Left hindlimb (tissue), 1 donor: ENCODE results near the gene NOTCH2.

Experiments
- DNase-seq: peaks from one replicate; pipeline ENCODE4 v3.0.0-alpha.2; 2018

NOTCH2 gene

GRCh38 chr1:119869995-119870394 lies 199.5 kb downstream of the NOTCH2 start:
- DNase-seq: no peak

- DNase-seq: no peak
Observed at GRCh38 chr1:119868176-119868575, 201.3 kb downstream of the NOTCH2 start.

GRCh38 chr1:119866451-119866850 lies 203.0 kb downstream of the NOTCH2 start:
- DNase-seq: no peak

GRCh38 chr1:119865627-119866026 lies 203.8 kb downstream of the NOTCH2 start:
- no peak for DNase-seq

DNA sequence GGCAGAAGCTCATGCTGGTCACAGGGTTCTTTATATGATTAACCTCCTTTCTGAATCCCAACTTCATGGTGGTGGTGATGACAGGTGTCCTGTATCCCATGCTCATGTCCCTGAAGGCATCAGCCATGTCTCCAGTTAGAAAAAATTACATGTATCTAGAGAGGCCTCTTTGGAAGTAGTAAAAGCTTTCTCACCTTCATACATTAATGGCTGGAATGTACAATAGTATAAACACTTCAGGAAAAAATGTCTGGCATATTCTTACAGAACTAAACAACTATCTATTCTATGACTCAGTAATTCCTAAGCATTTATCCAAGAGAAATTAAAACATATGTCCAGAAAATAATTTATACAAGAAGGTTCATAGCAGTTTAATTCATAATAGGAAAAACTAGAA lies 207.2 kb downstream of the NOTCH2 start:
- no peak for DNase-seq
